GM12878 (cell line): ENCODE measurements around the gene CDC6. TPM values are rescaled to one million over a fixed set of nuclear protein-coding genes. Genes with fewer than 3 reads are reported as not detected.

ENCODE experiments used
- ATAC-seq: fragments of 200-7000 bp; cut with Tn5 transposase; 3 replicates; pipeline ENCODE4 v1.9.1; 2020; ENCODE audit warnings: mild to moderate bottlenecking, moderate library complexity
- BruUV-seq: library from RNA; stranded (reverse); fragments of 400-500 nt; replicated peaks from 2 replicates; lab custom pipeline; 2021; lab: Mats Ljungman, UMichigan
- CTCF ChIA-PET: fragments of 300-600 bp; sonication (Branson Sonifier 250); formaldehyde crosslinking; extraction: SDS; loops from one replicate; lab custom pipeline; 2021; ENCODE audit warnings: inconsistent platforms; lab: Yijun Ruan, JAX
- POLR2A ChIA-PET: fragments of 350-600 bp; formaldehyde crosslinking; extraction: SDS; loops from one replicate; lab custom pipeline; 2021; ENCODE audit warnings: inconsistent platforms; lab: Charles Lee
- RAD21 ChIA-PET: fragments of 300-600 bp; sonication (Branson Sonifier 250); formaldehyde crosslinking; loops from one replicate; lab custom pipeline; 2023; ENCODE audit warnings: antibody characterized with exemption; ENCODE audit not compliant: unreplicated experiment; lab: Charles Lee
- SMC1A ChIA-PET: fragments of 300-600 bp; sonication (Branson Sonifier 250); formaldehyde crosslinking; loops from one replicate; lab custom pipeline; 2023; ENCODE audit not compliant: unreplicated experiment, uncharacterized antibody; lab: Charles Lee
- DNase-seq: peaks from one replicate; pipeline ENCODE4 v3.0.0-alpha.2; 2011; ENCODE audit warnings: low read depth, low spot score
- FAIRE-seq: peaks from 3 replicates; lab custom pipeline; 2011; peaks lifted over from hg19 to GRCh38; lab: Jason Lieb, UNC
- H2AFZ ChIP-seq: 2 replicates; pipeline ENCODE4 v1.6.0; 2011; ENCODE audit warnings: low read depth, low read length, control low read depth; ENCODE audit not compliant: control insufficient read depth
- H3K27ac ChIP-seq: 2 replicates; pipeline ENCODE4 v1.5.1; 2011; ENCODE audit warnings: control low read depth; ENCODE audit not compliant: control insufficient read depth, insufficient read depth
- H3K27me3 ChIP-seq, 2 experiments: replicated peaks in 1 of 2; 2 replicates each; pipeline versions ENCODE4 v1.6.0 to v1.6.1; 2011; ENCODE audit warnings: low read length in 1 of 2; ENCODE audit not compliant: control insufficient read depth in 2 of 2, insufficient read depth in 2 of 2
- H3K36me3 ChIP-seq, 2 experiments: 2 replicates each; pipeline ENCODE4 v1.5.1; 2011; ENCODE audit warnings: low read length in 1 of 2; ENCODE audit not compliant: control insufficient read depth in 2 of 2, insufficient read depth in 2 of 2
- H3K4me1 ChIP-seq: 2 replicates; pipeline ENCODE4 v1.6.1; 2011; ENCODE audit warnings: mild to moderate bottlenecking, low read length, moderate library complexity, mixed read lengths; ENCODE audit not compliant: control insufficient read depth, insufficient read depth
- H3K4me2 ChIP-seq: 2 replicates; pipeline ENCODE4 v1.6.0; 2011; ENCODE audit warnings: control low read depth; ENCODE audit not compliant: control insufficient read depth, insufficient read depth
- H3K4me3 ChIP-seq: fragments of 200-600 bp; sonication (generic); 2 replicates; pipeline ENCODE4 v1.5.1; 2016
- H3K79me2 ChIP-seq: 2 replicates; pipeline ENCODE4 v1.6.0; 2011; ENCODE audit warnings: low read length; ENCODE audit not compliant: control insufficient read depth, insufficient read depth
- H3K9ac ChIP-seq: 2 replicates; pipeline ENCODE4 v1.8.0; 2011; ENCODE audit warnings: low read length, control low read depth, mixed read lengths; ENCODE audit not compliant: control insufficient read depth, insufficient read depth
- H3K9me3 ChIP-seq: replicated peaks from 3 replicates; pipeline ENCODE4 v1.5.1; 2011; ENCODE audit warnings: mild to moderate bottlenecking, low read length; ENCODE audit not compliant: control insufficient read depth, insufficient read depth
- H4K20me1 ChIP-seq: 2 replicates; pipeline ENCODE4 v1.6.0; 2011; ENCODE audit not compliant: control insufficient read depth, insufficient read depth
- ATF7 ChIP-seq: fragments of 450-650 bp; IDR thresholded peaks from 2 replicates; pipeline ENCODE4 v1.6.1; 2016; ENCODE audit warnings: low read depth, mild to moderate bottlenecking
- BACH1 ChIP-seq: fragments of 450-650 bp; IDR thresholded peaks from 2 replicates; pipeline ENCODE4 v1.6.1; 2017; ENCODE audit warnings: mild to moderate bottlenecking, borderline replicate concordance
- CEBPB ChIP-seq, 2 experiments: fragments of 150-350 bp in 1 of 2; IDR thresholded peaks; 2 replicates each; pipeline ENCODE4 v1.6.1; 2012 to 2014; ENCODE audit warnings: low read depth in 2 of 2, low read length in 2 of 2, borderline replicate concordance in 1 of 2, inconsistent platforms in 1 of 2
- CHD4 ChIP-seq: fragments of 200-600 bp; sonication (generic); IDR thresholded peaks from 2 replicates; pipeline ENCODE4 v1.6.1; 2016; ENCODE audit warnings: mild to moderate bottlenecking
- IKZF2 ChIP-seq, 2 experiments: fragments of 450-650 bp; IDR thresholded peaks; 2 replicates each; pipeline ENCODE4 v1.6.1; 2017; ENCODE audit warnings: mild to moderate bottlenecking in 2 of 2, moderate library complexity in 2 of 2
- JUND ChIP-seq: IDR thresholded peaks from 2 replicates; pipeline ENCODE4 v1.6.1; 2012; ENCODE audit warnings: low read depth, mild to moderate bottlenecking, low read length, improper control_type of control experiment, moderate library complexity
- RAD21 ChIP-seq: IDR thresholded peaks from 2 replicates; pipeline ENCODE4 v1.6.1; 2011; ENCODE audit warnings: mild to moderate bottlenecking, low read depth, low read length, moderate library complexity; ENCODE audit not compliant: insufficient read depth
- RELA ChIP-seq: fragments of 450-650 bp; IDR thresholded peaks from 2 replicates; pipeline ENCODE4 v1.8.0; 2014; ENCODE audit warnings: borderline replicate concordance; ENCODE audit not compliant: partially characterized antibody
- SMAD1 ChIP-seq: fragments of 450-650 bp; IDR thresholded peaks from 2 replicates; pipeline ENCODE4 v1.6.1; 2018; ENCODE audit warnings: mild to moderate bottlenecking, low read depth; ENCODE audit not compliant: partially characterized antibody
- SP1 ChIP-seq: IDR thresholded peaks from one replicate; pipeline ENCODE4 v1.6.1; 2011; ENCODE audit warnings: low read depth, low read length
- ZNF622 ChIP-seq: fragments of 450-650 bp; IDR thresholded peaks from 2 replicates; pipeline ENCODE4 v1.6.1; 2017; ENCODE audit warnings: mild to moderate bottlenecking, inconsistent platforms
- WGBS: methylation state at CpG from one replicate; pipeline ENCODE4 v1.1.6; 2016; ENCODE audit warnings: low lambda C conversion rate; ENCODE audit not compliant: insufficient replicate concordance, insufficient coverage; ENCODE audit errors: missing lambda C conversion rate; 5-methylcytosine and 5-hydroxymethylcytosine counted together
- in situ Hi-C: fragments of 300-500 bp; cut with MboI; formaldehyde crosslinking; loops from 9 replicates; pipeline ENCODE4 v1.14.3; 2018; ENCODE audit warnings: mixed read lengths
- intact Hi-C: fragments of 100-400 bp; cut with micrococcal nuclease; formaldehyde crosslinking; loops from one replicate; pipeline ENCODE4 v1.14.2; 2022; ENCODE audit not compliant: unreplicated experiment
- polyA plus RNA-seq, 11 experiments: library from polyadenylated mRNA; depleted of rRNA in 4 of 11; unstranded in 6 of 11; stranded (reverse) in 5 of 11; fragments of >200 nt; fragmentation: Nextera tagmentation in 4 of 11; fragmentation: Illumina TruSeq in 1 of 11; extraction: Ambion mirVana in 4 of 11; extraction: Trizol in 1 of 11; gene quantifications; 1 replicate in 1 of 11; 2 replicates in 10 of 11; pipeline versions ENCODE4 v1.2.1 to v1.2.3, GENCODE V29; 2011 to 2016; ENCODE audit warnings: inconsistent platforms in 2 of 11, missing spikeins in 2 of 11, low read depth in 1 of 11
- total RNA-seq, 4 experiments: library from RNA; depleted of rRNA in 3 of 4; stranded (reverse); fragments of >200 nt in 3 of 4; fragmentation: Illumina TruSeq in 1 of 4; extraction: Trizol in 1 of 4; gene quantifications; 2 replicates each; pipeline versions ENCODE4 v1.2.1 to v1.2.3, GENCODE V29; 2013 to 2021
- TF ChIP-seq, protein P1 (sequence below): IDR thresholded peaks from 2 replicates; pipeline ENCODE4 v1.6.1; 2011; ENCODE audit warnings: low read depth, mild to moderate bottlenecking, low read length, moderate library complexity, borderline replicate concordance; ENCODE audit errors: extremely low read depth
- TF ChIP-seq, protein P2 (sequence below): fragments of 450-650 bp; formaldehyde crosslinking; IDR thresholded peaks from 2 replicates; pipeline ENCODE4 v1.4.0; 2022; ENCODE audit warnings: mild to moderate bottlenecking, moderate library complexity
- TF ChIP-seq, protein P3 (sequence below), 3 experiments: IDR thresholded peaks in 2 of 3; conservative IDR thresholded peaks in 1 of 3; 2 replicates each; pipeline ENCODE4 v1.5.1; 2011; ENCODE audit warnings: low read depth in 3 of 3, low read length in 3 of 3, mild to moderate bottlenecking in 3 of 3, control low read depth in 2 of 3, moderate library complexity in 2 of 3, inconsistent platforms in 1 of 3, mixed read lengths in 1 of 3; ENCODE audit not compliant: control insufficient read depth in 2 of 3, insufficient read depth in 1 of 3; ENCODE audit errors: extremely low read depth in 1 of 3

The CDC6 gene
- total and polyA plus RNA-seq, 10 of the 15 experiments (the other 5 are each of a cell fraction or from before 2014, with no cell fraction given): 13.3 to 60.9 (median 47.6) TPM

GRCh38 chr17:40295488-40296436 lies 8.1 kb downstream of the CDC6 start (continued):
- TF ChIP-seq, protein P1, sequence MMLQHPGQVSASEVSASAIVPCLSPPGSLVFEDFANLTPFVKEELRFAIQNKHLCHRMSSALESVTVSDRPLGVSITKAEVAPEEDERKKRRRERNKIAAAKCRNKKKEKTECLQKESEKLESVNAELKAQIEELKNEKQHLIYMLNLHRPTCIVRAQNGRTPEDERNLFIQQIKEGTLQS: no peak

- Histone ChIP-seq H3K9me3 (no peaks in the 10 kb centered on the region), H3K36me3 (peaks cover 6 to 29% of the 10 kb centered on the region in 2 experiments), H3K4me3 (no peak overlapping the region), H3K27me3 (no peaks in the 10 kb centered on the region), H3K9ac (no peak overlapping the region), H3K4me1 (no peaks in the 10 kb centered on the region), H4K20me1 (no peaks in the 10 kb centered on the region), H3K4me2 (no peak overlapping the region), H2AFZ (no peak overlapping the region), H3K27ac (no peak overlapping the region), H3K79me2 (no peaks in the 10 kb centered on the region; the same call in 1 of the 2 replicates)
- POLR2A ChIA-PET: interaction anchor here (0.5 to 1.2 kb wide), 3 partner anchors 10 to 43 kb away, joined by 3 to 4 read pairs (median 3); no protein-coding TSS in a partner anchor
- BruUV-seq: no TSS peak
- RAD21 ChIA-PET: interaction anchor here (1.2 to 18.7 kb wide), 2 partner anchors 57 to 99 kb away, joined by 3 to 271 read pairs; no protein-coding TSS in a partner anchor
- no peak for ATAC-seq
- 97% methylated on average over 2 of the region's 2 CpGs for WGBS
- CTCF ChIA-PET: interaction anchor here (1.0 to 13.0 kb wide), 4 partner anchors 7 to 256 kb away, joined by 3 to 97 read pairs (median 26); no protein-coding TSS in a partner anchor
- intact Hi-C loops: no loop called here
- no peak for FAIRE-seq
- DNase-seq: no peak
- in situ Hi-C loops: loop anchor here (25.0 kb wide), 1 partner anchor 285 kb away; the partner anchor contains the start of gene CSF3
- SMC1A ChIA-PET: interaction anchor here (1.0 to 1.2 kb wide), 5 partner anchors 10 to 304 kb away, joined by 3 to 5 read pairs (median 3); no protein-coding TSS in a partner anchor
- TF ChIP-seq CEBPB (IDR thresholded peaks at IDR 0.05; ENCODE audit: borderline replicate concordance in 1 of 2, low read depth in 2 of 2, low read length in 2 of 2): no peak
- TF ChIP-seq RAD21: no peak
- no peak for TF ChIP-seq CHD4
- no peak for TF ChIP-seq SP1
- TF ChIP-seq JUND: no peak
- no peak for TF ChIP-seq RELA
- TF ChIP-seq, protein P1: no peak
- no peak for TF ChIP-seq ATF7
- TF ChIP-seq ZNF622: no peak
- TF ChIP-seq, protein P2, sequence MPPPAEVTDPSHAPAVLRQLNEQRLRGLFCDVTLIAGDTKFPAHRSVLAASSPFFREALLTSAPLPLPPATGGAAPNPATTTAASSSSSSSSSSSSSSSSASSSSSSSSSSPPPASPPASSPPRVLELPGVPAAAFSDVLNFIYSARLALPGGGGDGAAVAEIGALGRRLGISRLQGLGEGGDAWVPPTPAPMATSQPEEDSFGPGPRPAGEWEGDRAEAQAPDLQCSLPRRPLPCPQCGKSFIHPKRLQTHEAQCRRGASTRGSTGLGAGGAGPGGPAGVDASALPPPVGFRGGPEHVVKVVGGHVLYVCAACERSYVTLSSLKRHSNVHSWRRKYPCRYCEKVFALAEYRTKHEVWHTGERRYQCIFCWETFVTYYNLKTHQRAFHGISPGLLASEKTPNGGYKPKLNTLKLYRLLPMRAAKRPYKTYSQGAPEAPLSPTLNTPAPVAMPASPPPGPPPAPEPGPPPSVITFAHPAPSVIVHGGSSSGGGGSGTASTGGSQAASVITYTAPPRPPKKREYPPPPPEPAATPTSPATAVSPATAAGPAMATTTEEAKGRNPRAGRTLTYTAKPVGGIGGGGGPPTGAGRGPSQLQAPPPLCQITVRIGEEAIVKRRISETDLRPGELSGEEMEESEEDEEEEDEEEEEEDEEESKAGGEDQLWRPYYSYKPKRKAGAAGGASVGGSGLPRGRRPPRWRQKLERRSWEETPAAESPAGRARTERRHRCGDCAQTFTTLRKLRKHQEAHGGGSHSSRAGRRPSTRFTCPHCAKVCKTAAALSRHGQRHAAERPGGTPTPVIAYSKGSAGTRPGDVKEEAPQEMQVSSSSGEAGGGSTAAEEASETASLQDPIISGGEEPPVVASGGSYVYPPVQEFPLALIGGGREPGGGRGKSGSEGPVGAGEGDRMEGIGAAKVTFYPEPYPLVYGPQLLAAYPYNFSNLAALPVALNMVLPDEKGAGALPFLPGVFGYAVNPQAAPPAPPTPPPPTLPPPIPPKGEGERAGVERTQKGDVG (CRISPR knock-in tag): no peak
- TF ChIP-seq IKZF2 (IDR thresholded peaks at IDR 0.05): no peak
- TF ChIP-seq BACH1: no peak
- no peak for TF ChIP-seq SMAD1
- TF ChIP-seq, protein P3, sequence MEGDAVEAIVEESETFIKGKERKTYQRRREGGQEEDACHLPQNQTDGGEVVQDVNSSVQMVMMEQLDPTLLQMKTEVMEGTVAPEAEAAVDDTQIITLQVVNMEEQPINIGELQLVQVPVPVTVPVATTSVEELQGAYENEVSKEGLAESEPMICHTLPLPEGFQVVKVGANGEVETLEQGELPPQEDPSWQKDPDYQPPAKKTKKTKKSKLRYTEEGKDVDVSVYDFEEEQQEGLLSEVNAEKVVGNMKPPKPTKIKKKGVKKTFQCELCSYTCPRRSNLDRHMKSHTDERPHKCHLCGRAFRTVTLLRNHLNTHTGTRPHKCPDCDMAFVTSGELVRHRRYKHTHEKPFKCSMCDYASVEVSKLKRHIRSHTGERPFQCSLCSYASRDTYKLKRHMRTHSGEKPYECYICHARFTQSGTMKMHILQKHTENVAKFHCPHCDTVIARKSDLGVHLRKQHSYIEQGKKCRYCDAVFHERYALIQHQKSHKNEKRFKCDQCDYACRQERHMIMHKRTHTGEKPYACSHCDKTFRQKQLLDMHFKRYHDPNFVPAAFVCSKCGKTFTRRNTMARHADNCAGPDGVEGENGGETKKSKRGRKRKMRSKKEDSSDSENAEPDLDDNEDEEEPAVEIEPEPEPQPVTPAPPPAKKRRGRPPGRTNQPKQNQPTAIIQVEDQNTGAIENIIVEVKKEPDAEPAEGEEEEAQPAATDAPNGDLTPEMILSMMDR (IDR thresholded peaks at IDR 0.05 in 2 of 3, conservative IDR thresholded peaks at IDR 0.05 in 1 of 3; ENCODE audit: control insufficient read depth in 2 of 3, extremely low read depth in 1 of 3, insufficient read depth in 1 of 3, low read depth in 3 of 3, low read length in 3 of 3): no peak
Observed at GRCh38 chr17:40297511-40297910, 9.8 kb downstream of the CDC6 start.
